CD4-positive, alpha-beta memory T cell (primary cell): ENCODE results near the gene SMYD5. TPM values are rescaled to one million over a fixed set of nuclear protein-coding genes. Genes with fewer than 3 reads are reported as not detected.
"Not testable (repeated sequence)": the region's sequence is repeated elsewhere in the genome, so short reads cannot be mapped to it uniquely, and the experiment has no call there.

Experiments
- CTCF ChIA-PET: fragments of 350-600 bp; sonication (Branson Sonifier 250); formaldehyde crosslinking; loops from one replicate; lab custom pipeline; 2021; ENCODE audit warnings: inconsistent platforms; ENCODE audit not compliant: partially characterized antibody; lab: Charles Lee
- POLR2A ChIA-PET: fragments of 350-600 bp; sonication (Branson Sonifier 250); formaldehyde crosslinking; loops from one replicate; lab custom pipeline; 2021; ENCODE audit not compliant: partially characterized antibody; lab: Charles Lee
- DNase-seq, 5 donors: peaks; one replicate each; pipeline versions ENCODE4 v3.0.0 to v3.0.0-alpha.2; 2020 to 2022; ENCODE audit warnings: mixed read lengths in 1 of 5
- H3K27ac ChIP-seq: one replicate; pipeline ENCODE4 v1.7.0; 2013; ENCODE audit warnings: low read depth, low read length
- H3K27me3 ChIP-seq: 2 replicates; pipeline ENCODE4 v1.7.0; 2013; ENCODE audit warnings: mild to moderate bottlenecking, low read length, moderate library complexity; ENCODE audit not compliant: insufficient read depth
- H3K36me3 ChIP-seq: 2 replicates; pipeline ENCODE4 v1.7.0; 2013; ENCODE audit warnings: mild to moderate bottlenecking, low read length, moderate library complexity; ENCODE audit not compliant: insufficient read depth
- H3K4me1 ChIP-seq: 2 replicates; pipeline ENCODE4 v1.7.0; 2013; ENCODE audit warnings: mild to moderate bottlenecking, low read length, moderate library complexity; ENCODE audit not compliant: insufficient read depth
- H3K4me3 ChIP-seq, 2 donors: one replicate each; pipeline ENCODE4 v1.7.0; 2013; ENCODE audit warnings: low read length in 2 of 2, mild to moderate bottlenecking in 1 of 2
- H3K9me3 ChIP-seq, 2 donors: one replicate each; pipeline ENCODE4 v1.7.0; 2013; ENCODE audit warnings: low read length in 2 of 2, control low read depth in 1 of 2; ENCODE audit not compliant: control insufficient read depth in 1 of 2
- H3K27ac Mint-ChIP-seq, 7 donors: one replicate each; pipeline ENCODE4 v1.8.0; 2020 to 2021; ENCODE audit warnings: mixed read lengths in 7 of 7, mild to moderate bottlenecking in 6 of 7, inconsistent platforms in 3 of 7, moderate library complexity in 3 of 7
- H3K27me3 Mint-ChIP-seq, 2 donors: one replicate each; pipeline ENCODE4 v1.8.0; 2020 to 2021; ENCODE audit warnings: mixed read lengths in 2 of 2
- H3K36me3 Mint-ChIP-seq, 2 donors: one replicate each; pipeline ENCODE4 v1.8.0; 2020 to 2021; ENCODE audit warnings: mixed read lengths in 2 of 2, inconsistent platforms in 1 of 2, mild to moderate bottlenecking in 1 of 2
- H3K4me1 Mint-ChIP-seq, 4 donors: one replicate each; pipeline ENCODE4 v1.8.0; 2020 to 2021; ENCODE audit warnings: mixed read lengths in 4 of 4, mild to moderate bottlenecking in 1 of 4
- H3K4me3 Mint-ChIP-seq, 8 donors: one replicate each; pipeline ENCODE4 v1.8.0; 2020 to 2021; ENCODE audit warnings: mixed read lengths in 8 of 8, mild to moderate bottlenecking in 7 of 8, moderate library complexity in 6 of 8, inconsistent platforms in 3 of 8
- H3K9me3 Mint-ChIP-seq, 8 donors: one replicate each; pipeline ENCODE4 v1.8.0; 2020 to 2021; ENCODE audit warnings: mixed read lengths in 8 of 8, mild to moderate bottlenecking in 5 of 8, inconsistent platforms in 3 of 8, moderate library complexity in 1 of 8
- intact Hi-C: fragments of 100-400 bp; cut with micrococcal nuclease; formaldehyde crosslinking; loops from one replicate; pipeline ENCODE4 v1.15.1; 2023
- polyA plus RNA-seq, 2 donors: library from polyadenylated mRNA; unstranded; fragments of 300-500 nt; fragmentation: Illumina TruSeq; gene quantifications; one replicate each; pipeline ENCODE4 v1.2.3, GENCODE V29; 2021
- total RNA-seq, 2 experiments: library from RNA; stranded (reverse); gene quantifications; one replicate each; pipeline ENCODE4 v1.2.3, GENCODE V29; 2021

SMYD5 gene
- total RNA-seq, result 10 to 100 TPM; 38.4 to 38.9 TPM
- polyA plus RNA-seq, result 10 to 100 TPM; 21.3 to 23.5 TPM

DNA sequence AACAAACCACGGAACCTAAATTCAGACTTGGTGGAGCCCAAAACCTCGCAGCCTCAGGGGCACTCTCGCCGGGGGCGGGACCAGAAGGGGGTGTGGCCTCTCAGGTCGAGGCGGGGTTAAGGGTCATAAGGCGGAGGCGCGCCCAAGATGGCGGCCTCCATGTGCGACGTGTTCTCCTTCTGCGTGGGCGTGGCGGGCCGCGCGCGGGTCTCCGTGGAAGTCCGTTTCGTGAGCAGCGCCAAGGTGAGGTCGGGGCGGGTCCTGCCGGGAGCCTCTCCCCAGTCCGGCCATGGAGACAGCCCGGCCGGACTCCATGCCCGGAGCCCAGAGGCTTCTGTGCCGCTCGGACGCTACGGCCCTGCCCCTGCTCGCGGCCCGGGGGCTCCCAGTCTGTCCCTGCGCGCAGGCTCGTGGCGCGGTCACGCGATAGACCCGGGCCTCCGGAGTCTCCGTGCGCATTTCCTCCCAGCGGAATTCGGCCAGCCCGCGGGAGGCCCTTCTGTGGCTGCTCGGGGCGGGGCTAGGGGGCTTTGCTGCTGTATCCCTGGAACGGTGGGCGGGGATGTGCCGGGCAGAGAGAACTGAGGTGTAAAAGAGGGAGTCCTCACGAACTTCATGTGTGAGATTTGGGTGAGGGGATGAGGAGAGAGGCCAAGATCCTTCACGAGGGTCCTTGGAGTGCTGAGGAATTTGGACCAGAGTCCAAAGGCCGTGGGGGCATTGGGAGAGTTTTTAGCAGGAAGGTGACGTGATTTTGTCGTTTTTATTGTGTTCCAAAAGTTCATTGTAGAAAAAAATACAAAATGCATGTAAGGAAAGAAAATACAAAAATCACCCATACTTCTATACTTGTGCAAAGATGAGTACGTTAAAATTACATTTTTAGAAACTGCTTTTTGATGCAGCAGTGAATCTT lies at the start of gene SMYD5:
Gene SMYD5, plus strand, starts transcription at position 126 of the 916 bp plus-strand sequence. Its CDS starts 22 bp downstream, at position 148.
- peak within 1 kb of the TSS; percentile 53 for H3K27ac ChIP-seq
- peaks cover 1 to 4% of the 10 kb centered on the region in 2 donors for H3K27me3 Mint-ChIP-seq
- H3K4me1 ChIP-seq, result peaks cover 33% of the 10 kb centered on the region
- H3K27ac Mint-ChIP-seq, result peak within 1 kb of the TSS; percentile 89 to 98 (median 95)
- peaks cover 25 to 38% (median 31%) of the 10 kb centered on the region in 4 donors for H3K4me1 Mint-ChIP-seq
- H3K9me3 Mint-ChIP-seq, result no peaks in the 10 kb centered on the region
- H3K4me3 Mint-ChIP-seq, result peak within 1 kb of the TSS; percentile 88 to 99 (median 94)
- POLR2A ChIA-PET, result interaction anchor here (1.2 to 3.6 kb wide), 3 partner anchors 18 to 24 kb away, joined by 3 to 51 read pairs (median 17); partner anchors contain the start of genes CCT7 and PRADC1
- peaks cover 0 to 9% of the 10 kb centered on the region in 2 donors for H3K36me3 Mint-ChIP-seq
- DNase-seq, result peak; percentile 88 to 91 (median 89)
- peak within 1 kb of the TSS; percentile 76 to 85 for H3K4me3 ChIP-seq
- no peaks in the 10 kb centered on the region for H3K36me3 ChIP-seq
- no peaks in the 10 kb centered on the region for H3K27me3 ChIP-seq
- intact Hi-C loops, result loop anchor here (1.0 to 5.0 kb wide), 5 partner anchors 20 to 523 kb away; partner anchors contain the start of genes ALMS1, CCT7, EGR4 and SFXN5
- CTCF ChIA-PET, result interaction anchor here (0.8 to 8.1 kb wide), 10 partner anchors 8 to 128 kb away, joined by 3 to 77 read pairs (median 10); partner anchors contain the start of genes CCT7 and PRADC1
- H3K9me3 ChIP-seq, result no peaks in the 10 kb centered on the region

DNA sequence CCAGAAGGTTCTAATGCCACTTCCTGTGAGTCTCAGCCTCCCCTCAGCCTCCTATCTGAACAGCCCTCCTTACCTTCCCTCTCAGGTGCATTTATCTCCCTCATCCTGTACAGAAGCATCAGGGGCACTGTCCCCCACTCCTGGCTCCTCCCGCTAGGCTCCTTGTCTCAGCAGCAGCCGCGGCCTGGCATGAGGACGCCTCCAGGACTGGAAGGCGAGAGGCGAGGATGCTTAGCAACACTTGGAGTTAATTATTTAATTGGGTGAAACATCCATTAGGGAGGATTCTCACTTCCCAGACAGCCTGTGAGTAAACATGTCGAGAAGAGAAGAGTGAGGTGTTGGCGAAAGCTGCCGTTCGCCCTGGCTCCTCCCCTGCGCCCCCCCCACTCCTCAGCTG lies 48.1 kb upstream of the SMYD5 start:
- intact Hi-C loops, POLR2A ChIA-PET, H3K36me3 ChIP-seq, H3K4me3 Mint-ChIP-seq, H3K9me3 ChIP-seq, H3K4me1 Mint-ChIP-seq, DNase-seq, H3K27me3 Mint-ChIP-seq, H3K4me3 ChIP-seq, H3K36me3 Mint-ChIP-seq, H3K27ac ChIP-seq, H3K27me3 ChIP-seq, H3K4me1 ChIP-seq, H3K27ac Mint-ChIP-seq, H3K9me3 Mint-ChIP-seq, CTCF ChIA-PET: not testable (repeated sequence)

DNA sequence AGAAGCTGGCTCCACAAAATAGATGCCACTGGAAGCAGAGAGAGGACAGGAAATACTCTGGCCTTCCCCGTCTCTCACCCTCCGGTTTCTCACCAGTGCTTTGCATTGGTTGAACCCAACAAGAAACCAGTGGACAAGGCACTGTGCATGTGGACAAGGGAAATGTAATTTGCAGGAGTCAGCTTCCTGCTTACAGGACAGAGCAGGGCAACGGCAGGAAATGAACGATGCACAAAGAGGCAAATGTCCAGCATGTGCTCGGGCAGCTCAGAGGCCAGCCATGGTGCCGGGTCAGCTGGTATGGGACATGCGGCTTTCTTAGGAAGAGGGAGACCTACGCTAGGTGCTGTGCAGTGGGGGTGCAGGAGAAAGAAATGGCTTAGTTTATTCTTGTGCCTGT lies 47.2 kb upstream of the SMYD5 start:
- DNase-seq, result not testable (repeated sequence)

DNA sequence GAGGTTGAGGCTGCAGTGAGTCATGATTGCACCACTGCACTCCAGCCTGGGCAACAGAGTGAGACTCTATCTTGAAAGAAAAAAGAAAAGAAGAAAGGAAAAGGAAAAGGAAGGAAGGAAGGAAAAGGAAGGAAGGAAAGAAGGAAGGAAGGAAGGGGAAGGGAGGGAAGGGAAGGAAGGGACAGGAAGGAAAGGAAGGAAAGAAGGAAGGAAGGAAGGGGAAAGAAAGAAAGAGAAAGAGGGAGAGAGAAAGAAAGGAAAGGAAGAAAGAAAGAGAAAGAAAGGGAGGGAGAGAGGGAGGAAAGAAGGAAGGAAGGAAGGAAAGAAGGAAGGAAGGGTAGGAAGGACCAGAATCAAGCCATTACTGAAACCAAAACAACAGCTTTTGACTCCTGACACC lies 45.7 kb upstream of the SMYD5 start:
- peak overlapping the region in 1 of 7 donors; percentile 24 for H3K27ac Mint-ChIP-seq
- POLR2A ChIA-PET, H3K27me3 ChIP-seq, H3K9me3 Mint-ChIP-seq, H3K4me1 ChIP-seq, H3K36me3 Mint-ChIP-seq, H3K4me1 Mint-ChIP-seq, H3K9me3 ChIP-seq, H3K4me3 Mint-ChIP-seq, H3K4me3 ChIP-seq, H3K36me3 ChIP-seq, H3K27me3 Mint-ChIP-seq, H3K27ac ChIP-seq, DNase-seq, intact Hi-C loops: not testable (repeated sequence)
- CTCF ChIA-PET, result interaction anchor here (1.6 kb wide), 1 partner anchor 9 kb away, joined by 5 read pairs; no protein-coding TSS in a partner anchor

More for the DNA sequence above, 47.2 kb upstream of the SMYD5 start:
- H3K4me3 Mint-ChIP-seq, intact Hi-C loops, H3K9me3 Mint-ChIP-seq, H3K27ac ChIP-seq, H3K4me1 Mint-ChIP-seq, H3K27ac Mint-ChIP-seq, H3K36me3 ChIP-seq, H3K27me3 Mint-ChIP-seq, POLR2A ChIA-PET, H3K4me1 ChIP-seq, H3K4me3 ChIP-seq, H3K27me3 ChIP-seq, H3K36me3 Mint-ChIP-seq, H3K9me3 ChIP-seq: not testable (repeated sequence)
- CTCF ChIA-PET, result interaction anchor here (1.0 kb wide), 1 partner anchor 10 kb away, joined by 4 read pairs; no protein-coding TSS in a partner anchor

DNA sequence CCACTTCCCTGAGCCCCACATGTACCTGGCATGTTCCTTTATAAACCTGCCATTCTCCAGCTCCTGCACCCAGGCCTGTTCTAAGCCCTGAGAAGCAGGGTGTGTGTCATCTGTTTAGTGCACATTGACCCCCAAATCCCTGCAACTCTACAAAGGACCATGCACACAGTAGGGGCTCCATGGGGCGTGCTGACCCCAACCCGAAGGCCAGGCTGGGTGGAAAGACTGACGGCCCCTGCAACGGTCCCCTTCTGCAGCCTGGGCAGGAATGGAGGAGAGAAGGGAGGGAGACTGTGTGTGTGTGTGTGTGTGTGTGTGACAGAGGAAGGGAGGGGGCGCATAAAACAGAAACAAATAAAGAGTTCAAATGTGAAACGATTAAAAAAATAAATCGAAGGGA lies 43.7 kb upstream of the SMYD5 start:
- H3K27me3 Mint-ChIP-seq, H3K4me3 Mint-ChIP-seq, DNase-seq, H3K9me3 Mint-ChIP-seq, H3K9me3 ChIP-seq, H3K4me1 Mint-ChIP-seq, H3K4me3 ChIP-seq, H3K36me3 ChIP-seq, H3K27ac ChIP-seq, H3K27me3 ChIP-seq, H3K4me1 ChIP-seq, CTCF ChIA-PET, POLR2A ChIA-PET, H3K27ac Mint-ChIP-seq, H3K36me3 Mint-ChIP-seq: not testable (repeated sequence)
- intact Hi-C loops, result loop anchor here (10.0 kb wide), 1 partner anchor 1246 kb away; no protein-coding TSS in a partner anchor

DNA sequence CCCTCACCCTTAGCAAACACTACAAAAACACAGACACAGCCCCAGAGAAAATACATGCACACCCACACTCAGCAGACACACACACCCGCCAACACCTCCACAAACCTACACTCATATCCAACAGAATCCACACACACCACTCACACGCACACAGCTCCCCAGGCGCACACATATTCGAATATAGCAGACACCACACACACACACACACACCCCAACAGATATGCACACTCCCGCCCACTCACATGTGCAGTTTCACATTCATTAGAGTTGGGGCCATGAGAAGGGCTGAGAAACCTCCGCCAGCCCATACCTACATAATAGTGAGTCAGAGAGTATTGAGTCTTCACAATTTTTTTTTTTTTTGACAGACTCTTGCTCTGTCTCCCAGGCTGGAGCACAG lies 41.1 kb upstream of the SMYD5 start:
- H3K27ac Mint-ChIP-seq, result peak overlapping the region in 1 of 7 donors; percentile 45
- no peak for DNase-seq
- CTCF ChIA-PET, result interaction anchor here (0.8 to 8.2 kb wide), 3 partner anchors 40 to 199 kb away, joined by 3 to 143 read pairs (median 3); no protein-coding TSS in a partner anchor
- intact Hi-C loops, result loop anchor here (10.0 kb wide), 1 partner anchor 1248 kb away; no protein-coding TSS in a partner anchor
- peaks cover 23% of the 10 kb centered on the region for H3K4me1 ChIP-seq
- peaks cover 17% of the 10 kb centered on the region for H3K27me3 ChIP-seq
- H3K27ac ChIP-seq, result no peak overlapping the region
- no peak overlapping the region for H3K4me3 ChIP-seq
- POLR2A ChIA-PET, result no interaction called here
- peaks cover 5 to 23% of the 10 kb centered on the region in 2 donors for H3K27me3 Mint-ChIP-seq
- H3K4me1 Mint-ChIP-seq, result peaks cover 11 to 21% (median 14%) of the 10 kb centered on the region in 4 donors
- no peaks in the 10 kb centered on the region for H3K9me3 ChIP-seq
- H3K36me3 Mint-ChIP-seq, result no peaks in the 10 kb centered on the region
- no peak overlapping the region for H3K4me3 Mint-ChIP-seq
- H3K36me3 ChIP-seq, result no peaks in the 10 kb centered on the region
- peaks cover 0 to 5% (median 0%) of the 10 kb centered on the region in 8 donors for H3K9me3 Mint-ChIP-seq

DNA sequence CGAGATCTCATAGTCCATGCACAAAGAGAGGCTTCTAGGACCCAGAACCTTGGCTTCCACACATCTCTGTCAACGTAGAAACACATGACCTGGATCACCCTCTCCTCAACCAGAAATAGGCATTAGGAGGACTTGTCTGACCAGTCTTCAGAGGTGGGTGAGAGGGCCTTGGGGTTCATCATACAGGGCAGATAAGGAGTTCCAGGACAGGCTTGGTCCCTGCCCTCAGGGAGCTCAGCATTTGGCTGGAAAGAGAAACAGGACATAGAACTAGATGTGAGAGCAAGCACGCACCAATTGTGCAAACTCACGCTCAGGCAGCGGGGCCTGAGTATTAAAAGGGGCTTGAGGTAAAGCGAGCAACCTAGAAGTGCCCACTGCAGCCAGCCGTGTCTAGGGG lies 40.3 kb upstream of the SMYD5 start:
- Mint-ChIP-seq H3K27ac (peak overlapping the region in 2 of 7 donors; percentile 21 to 33), H3K9me3 (peaks cover 0 to 5% (median 0%) of the 10 kb centered on the region in 8 donors), H3K36me3 (no peaks in the 10 kb centered on the region), H3K4me1 (peaks cover 11 to 21% (median 15%) of the 10 kb centered on the region in 4 donors), H3K4me3 (peak overlapping the region in 1 of 8 donors; percentile 32), H3K27me3 (peaks cover 6 to 24% of the 10 kb centered on the region in 2 donors)
- peaks cover 23% of the 10 kb centered on the region for H3K4me1 ChIP-seq
- no peaks in the 10 kb centered on the region for H3K9me3 ChIP-seq
- no peak overlapping the region for H3K4me3 ChIP-seq
- intact Hi-C loops, result loop anchor here (10.0 kb wide), 1 partner anchor 1249 kb away; no protein-coding TSS in a partner anchor
- no peak for DNase-seq
- CTCF ChIA-PET, result interaction anchor here (0.8 to 8.2 kb wide), 4 partner anchors 39 to 200 kb away, joined by 3 to 184 read pairs (median 73); no protein-coding TSS in a partner anchor
- no peaks in the 10 kb centered on the region for H3K36me3 ChIP-seq
- no peak overlapping the region for H3K27ac ChIP-seq
- POLR2A ChIA-PET, result no interaction called here
- peaks cover 17% of the 10 kb centered on the region for H3K27me3 ChIP-seq
